Upper lobe of left lung (tissue), 4 donors: Measurements from ENCODE around the gene PRICKLE2.

Experiments used
- POLR2A ChIP-seq, 4 donors: fragments of 450-650 bp; IDR thresholded peaks; one replicate each; pipeline ENCODE4 v1.5.1; 2016 to 2017; ENCODE audit warnings: antibody characterized with exemption in 4 of 4, mild to moderate bottlenecking in 2 of 4
- TF ChIP-seq, protein P1 (sequence below), 6 experiments: fragments of 450-650 bp in 4 of 6; fragments of 200-600 bp in 2 of 6; sonication (generic) in 2 of 6; IDR thresholded peaks; one replicate each; pipeline ENCODE4 v1.5.1; 2016 to 2019; ENCODE audit warnings: antibody characterized with exemption in 6 of 6

DNA sequence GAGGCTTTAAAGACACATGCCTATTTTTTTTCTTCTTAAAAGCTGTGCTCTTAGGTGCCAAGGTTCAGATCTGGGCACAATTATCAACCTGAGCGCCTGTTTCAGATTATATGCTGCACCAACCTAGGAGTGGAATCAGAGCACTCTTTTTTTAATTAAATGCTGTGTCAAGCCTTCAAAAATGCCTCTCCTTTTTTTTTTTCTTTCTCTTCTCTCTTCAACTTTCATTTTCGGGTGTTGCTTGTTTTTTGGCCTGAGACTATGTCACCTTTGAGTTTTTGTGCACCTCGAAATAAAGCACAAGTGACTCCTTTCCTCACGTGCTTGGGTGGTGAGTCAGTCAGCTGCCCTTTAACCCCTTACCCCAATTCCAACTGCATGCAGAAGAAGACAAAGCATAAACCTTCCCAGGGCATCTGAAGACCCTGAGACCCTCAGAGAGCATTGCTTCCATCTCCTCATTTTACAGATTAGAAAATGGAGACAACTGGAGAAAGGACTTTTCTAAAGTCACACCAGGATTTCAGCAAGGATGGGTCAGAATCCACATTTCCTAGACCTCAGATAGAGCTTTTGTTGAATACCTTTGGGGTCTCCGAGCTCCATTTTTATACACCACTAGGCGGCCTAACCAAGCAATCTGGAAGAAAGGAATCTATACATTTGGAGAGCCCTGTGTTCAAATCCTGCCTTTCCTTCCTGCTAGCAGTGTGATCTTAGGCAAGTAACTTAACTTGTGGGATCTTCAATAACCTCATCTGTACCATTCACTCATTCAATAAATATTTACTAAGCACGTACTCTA, 631 bp upstream of the PRICKLE2 start:
- TF ChIP-seq, protein P1, sequence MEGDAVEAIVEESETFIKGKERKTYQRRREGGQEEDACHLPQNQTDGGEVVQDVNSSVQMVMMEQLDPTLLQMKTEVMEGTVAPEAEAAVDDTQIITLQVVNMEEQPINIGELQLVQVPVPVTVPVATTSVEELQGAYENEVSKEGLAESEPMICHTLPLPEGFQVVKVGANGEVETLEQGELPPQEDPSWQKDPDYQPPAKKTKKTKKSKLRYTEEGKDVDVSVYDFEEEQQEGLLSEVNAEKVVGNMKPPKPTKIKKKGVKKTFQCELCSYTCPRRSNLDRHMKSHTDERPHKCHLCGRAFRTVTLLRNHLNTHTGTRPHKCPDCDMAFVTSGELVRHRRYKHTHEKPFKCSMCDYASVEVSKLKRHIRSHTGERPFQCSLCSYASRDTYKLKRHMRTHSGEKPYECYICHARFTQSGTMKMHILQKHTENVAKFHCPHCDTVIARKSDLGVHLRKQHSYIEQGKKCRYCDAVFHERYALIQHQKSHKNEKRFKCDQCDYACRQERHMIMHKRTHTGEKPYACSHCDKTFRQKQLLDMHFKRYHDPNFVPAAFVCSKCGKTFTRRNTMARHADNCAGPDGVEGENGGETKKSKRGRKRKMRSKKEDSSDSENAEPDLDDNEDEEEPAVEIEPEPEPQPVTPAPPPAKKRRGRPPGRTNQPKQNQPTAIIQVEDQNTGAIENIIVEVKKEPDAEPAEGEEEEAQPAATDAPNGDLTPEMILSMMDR (IDR thresholded peaks at IDR 0.05): no peak
- TF ChIP-seq POLR2A (IDR thresholded peaks at IDR 0.05): no peak
